NCI-H2196 (cell line): ENCODE data around the gene TCOF1.
"Not testable (repeated sequence)": the region's sequence is repeated elsewhere in the genome, so short reads cannot be mapped to it uniquely, and the experiment has no call there.

Source experiments
- DNase-seq: peaks from one replicate; lab custom pipeline; 2025; ENCODE audit not compliant: unreplicated experiment; lab: John Stamatoyannopoulos, UW

The TCOF1 gene

DNA sequence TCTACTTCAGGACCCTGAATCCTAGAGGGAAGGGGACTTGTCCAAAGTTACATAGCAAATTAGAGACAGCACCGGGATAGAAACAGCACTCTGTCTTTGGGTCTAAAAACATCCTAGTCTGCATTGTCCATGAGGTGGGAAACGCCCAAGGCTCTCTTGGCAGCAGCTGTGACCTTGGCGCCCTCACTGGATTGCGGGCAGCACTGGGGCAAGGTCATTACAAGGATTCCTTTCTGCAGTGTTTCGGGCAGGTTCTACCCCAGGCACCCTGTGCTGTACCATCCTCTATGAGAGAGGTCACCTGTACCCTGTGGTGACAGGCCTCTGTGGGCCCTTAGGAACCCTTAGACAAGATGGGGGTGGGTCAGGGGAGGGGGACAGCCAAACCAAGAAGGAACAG, 46.6 kb downstream of the TCOF1 start:
- no peak for DNase-seq

DNA sequence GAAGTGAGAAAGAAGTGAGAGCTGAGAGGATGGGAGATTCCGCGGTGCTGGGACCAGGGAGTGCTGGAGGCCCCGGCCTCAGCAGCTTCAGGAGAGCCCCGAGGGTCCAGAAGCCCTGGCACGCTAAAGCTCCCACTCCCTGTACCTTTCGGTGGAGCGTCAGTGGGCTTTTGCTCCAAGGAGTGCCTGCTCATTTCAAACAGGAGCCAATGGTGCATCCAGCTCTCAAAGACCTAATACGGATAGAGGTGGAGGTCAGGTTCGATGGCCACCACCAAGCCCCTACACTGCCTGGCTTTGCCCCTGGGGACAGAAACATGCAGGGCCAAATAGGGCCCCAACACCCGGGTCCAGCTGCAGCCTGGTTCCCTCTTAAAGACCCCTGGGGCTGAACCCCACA, 47.0 kb downstream of the TCOF1 start:
- no peak for DNase-seq

DNA sequence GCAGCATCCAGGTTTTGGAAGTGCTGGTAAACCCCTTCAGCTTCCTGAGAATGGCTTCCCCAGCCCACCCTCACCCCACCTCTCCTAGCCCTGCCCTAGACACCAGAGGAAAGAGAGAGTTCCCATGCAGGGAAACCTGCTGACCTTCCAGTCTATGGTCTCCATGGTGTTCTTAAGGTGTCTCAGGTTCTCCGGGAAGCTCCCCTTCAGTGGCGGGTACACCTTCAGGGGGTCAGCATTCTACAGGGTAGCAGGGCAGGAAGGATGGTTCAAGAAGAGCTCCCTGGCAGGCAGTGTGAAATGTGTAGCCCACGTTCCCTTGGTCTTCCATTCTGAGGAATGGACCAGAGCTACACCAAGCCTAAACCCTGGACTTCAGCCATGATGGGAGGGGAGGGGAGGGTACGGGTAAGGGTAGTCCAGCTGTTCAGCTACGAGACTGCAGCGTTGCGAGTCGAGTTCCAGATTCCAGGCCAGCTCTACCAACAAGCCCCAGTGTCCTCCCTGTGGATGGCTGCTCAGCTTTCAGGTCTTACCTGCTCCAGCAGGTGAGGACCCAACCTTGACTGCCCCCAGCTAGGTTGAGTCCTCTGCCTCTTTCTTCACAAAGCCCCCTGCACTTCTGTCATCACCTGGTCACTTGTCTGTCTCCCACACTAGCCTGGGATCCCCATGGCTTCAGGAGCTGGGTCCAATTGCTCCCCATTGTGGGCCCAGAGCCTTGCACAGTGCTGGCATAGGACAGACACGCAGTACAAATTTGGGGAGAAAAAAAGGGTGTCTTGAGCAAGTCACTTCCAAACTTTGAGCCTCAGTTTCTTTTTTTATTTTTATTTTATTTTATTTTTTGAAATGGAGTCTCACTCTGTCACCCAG, 47.7 kb downstream of the TCOF1 start:
- no peak for DNase-seq

DNA sequence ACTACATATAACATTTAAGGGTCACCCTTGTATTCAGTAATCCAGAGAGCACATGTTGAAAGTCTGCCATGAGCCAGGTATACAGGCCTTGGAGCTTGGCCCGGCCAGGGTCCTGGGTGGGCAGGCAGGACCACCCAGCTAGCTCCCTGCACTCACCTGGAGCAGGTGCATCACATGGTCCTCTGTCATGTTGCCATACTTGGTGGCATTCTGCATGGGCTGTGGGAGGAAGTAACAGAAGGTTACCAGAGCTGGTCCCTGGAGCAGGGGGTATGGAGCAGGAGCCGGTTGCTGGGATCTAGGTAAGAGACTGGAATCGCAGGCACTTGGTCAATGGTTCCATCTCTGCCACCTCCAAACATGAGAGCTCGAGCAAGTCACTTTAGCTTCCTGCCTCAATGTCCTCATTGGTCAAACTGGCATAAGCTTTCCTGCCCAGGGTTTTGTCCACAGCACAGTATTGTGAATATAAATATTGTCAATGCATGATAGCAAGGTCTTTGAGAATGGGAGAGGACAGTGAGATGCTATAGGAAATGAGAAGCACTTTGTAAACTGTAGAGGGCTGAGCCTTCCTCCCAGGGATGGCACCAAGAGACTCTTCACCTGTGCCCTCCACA, 48.7 kb downstream of the TCOF1 start:
- DNase-seq = no peak

DNA sequence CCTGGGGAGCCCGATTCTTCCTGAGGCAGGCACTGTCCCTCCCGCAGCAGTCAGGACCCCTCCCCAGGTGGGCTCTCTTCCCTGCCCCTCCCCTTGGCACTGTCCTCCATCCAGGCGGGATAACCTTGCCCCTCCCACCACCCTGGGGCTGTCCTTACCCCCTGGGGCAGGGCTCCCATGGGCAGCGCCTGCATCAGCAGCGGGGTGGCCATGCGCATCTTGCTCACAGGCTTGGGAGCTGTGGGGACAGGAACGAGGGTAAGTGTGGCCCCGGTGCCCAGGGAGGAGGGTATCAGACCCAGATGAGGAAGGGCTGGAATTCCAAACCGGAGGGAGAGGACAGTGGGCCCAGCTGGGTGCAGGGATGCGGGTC, 49.2 kb downstream of the TCOF1 start:
- DNase-seq = no peak

DNA sequence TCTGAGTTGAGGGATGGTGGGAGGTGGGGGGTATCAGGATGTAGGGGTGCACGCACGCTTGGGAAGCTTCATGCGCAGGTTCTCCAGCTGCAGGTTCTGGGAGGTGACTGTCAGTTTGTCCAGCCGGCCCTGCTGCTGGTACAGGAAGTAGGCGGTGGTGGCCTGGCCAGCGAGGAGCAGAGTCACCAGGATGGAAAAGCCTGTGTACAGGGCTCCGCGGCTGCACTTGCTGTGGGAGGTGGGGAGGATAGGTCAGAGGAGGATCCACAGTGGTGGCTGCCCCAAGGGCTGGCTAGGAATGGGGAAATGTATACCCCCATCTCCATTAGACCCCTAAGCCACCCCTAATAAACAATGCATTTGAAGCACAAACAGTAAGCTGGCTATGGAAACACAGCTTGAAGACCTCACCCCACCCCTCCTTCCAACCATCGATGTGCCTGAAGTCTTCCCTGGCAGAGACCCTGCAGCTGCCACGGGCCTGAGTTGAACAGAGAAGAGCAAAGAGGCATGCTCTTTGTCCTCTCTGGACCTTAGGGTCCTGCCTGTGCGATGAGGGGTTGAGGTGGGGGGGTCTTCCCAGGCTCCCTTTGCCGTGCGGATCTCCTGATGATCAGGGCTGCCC, 49.7 kb downstream of the TCOF1 start:
- no peak for DNase-seq

DNA sequence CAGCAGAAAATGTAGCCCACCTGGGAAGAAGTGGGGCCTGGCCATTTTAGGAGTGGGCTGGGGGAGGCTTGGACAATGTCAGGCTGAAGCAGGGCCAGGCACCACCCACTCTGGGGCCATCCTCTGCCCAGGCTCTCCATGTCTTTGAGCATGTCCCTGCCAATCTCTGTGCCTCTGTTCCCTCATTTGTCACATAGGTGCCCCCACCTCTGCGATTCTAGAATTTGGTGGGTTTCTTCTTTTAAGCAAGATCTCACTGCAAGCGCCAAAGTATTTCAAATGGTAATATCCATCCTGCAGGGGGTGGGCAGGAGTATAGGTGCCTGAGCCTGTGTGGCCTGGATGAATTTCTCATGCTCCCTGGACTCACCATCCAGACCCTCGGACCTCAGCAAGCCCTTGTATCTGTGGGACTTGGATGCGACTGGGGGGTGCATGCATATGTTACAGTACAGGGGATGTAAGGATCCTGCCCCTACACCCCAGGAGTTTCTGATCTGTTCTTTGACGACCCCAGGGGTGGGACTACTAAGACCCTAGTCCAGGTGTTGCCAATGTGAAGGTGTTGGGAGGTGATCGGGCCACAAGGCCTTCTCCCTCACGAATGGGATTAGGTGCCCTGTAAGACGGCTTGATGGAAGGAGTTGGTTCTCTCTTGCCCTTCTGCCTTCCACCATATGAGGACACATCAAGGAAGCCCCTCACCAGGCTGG, 50.9 kb downstream of the TCOF1 start:
- DNase-seq = no peak

DNA sequence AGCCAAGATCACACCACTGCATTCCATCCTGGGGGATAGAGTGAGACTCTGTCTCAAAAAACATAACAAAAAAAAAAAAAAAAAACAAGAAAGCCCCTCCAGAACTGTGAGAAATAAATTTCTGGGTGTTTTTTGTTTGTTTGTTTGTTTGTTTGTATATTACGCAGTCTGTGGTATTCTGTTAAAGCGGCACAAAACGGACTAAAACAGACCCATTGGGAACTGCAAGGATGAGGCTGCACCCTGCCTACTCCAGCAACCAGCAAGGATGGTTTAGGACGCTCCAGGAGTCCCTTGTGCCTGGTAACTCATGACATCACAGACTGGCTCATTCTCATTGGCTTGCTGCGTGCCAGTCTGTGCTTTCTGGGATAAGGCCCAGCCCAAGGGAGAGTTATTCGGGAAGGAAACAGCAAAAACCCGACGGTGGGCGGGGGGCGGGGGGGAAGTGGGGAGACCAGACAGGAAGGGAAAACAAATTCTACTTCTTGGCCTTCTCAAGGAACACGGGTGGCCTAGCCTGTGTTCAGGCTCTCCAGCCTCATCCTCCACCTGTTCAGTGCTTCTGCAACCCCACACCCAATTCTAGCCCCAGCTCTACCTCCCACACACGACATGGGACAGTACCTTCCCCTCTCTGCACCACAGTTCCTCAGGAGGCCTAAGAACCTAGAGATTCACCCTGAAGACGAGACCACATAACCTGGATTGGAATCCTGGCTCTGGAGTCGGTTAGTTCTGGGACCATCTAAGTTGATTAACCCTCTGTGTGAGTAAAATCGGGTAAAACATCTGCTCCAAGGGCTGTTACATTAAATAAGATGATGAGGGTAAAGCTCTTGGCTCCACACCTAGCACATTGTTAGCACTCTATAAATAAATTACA, 52.4 kb downstream of the TCOF1 start:
- peak; percentile 85 for DNase-seq

DNA sequence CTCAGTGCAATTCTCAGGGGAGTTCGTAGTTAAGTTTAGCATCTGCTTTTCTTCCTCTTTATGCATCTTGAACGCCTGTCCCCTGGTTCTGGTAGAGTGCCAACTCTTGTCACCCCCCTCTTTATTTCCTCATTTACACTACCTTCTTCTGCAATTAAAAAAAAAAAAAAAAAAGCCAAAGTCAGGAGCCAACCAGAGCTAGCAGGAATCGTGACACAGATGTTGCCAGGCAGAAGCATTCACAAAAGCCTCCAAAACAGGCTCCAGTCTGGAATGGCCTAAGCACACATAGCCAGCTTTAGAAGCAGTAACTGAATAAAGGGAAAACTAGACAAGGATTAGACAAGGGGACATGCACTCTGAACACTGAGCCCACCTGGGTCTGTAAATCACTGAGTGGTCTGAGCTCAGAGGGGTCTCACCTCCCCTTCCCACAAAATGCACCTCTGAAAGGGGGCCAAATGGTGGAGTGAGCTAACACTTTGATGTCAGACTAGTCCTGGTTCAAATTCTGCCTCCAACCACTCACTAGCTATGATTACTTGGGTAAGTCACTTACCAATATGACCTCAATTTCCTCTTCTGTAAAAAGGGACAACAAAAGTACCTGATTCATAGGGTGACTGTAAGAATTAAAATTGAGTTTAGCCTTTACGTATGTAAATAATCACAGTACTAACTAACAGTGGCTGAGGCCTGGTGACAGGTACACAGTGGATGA, 53.2 kb downstream of the TCOF1 start:
- peak; percentile 70 for DNase-seq

DNA sequence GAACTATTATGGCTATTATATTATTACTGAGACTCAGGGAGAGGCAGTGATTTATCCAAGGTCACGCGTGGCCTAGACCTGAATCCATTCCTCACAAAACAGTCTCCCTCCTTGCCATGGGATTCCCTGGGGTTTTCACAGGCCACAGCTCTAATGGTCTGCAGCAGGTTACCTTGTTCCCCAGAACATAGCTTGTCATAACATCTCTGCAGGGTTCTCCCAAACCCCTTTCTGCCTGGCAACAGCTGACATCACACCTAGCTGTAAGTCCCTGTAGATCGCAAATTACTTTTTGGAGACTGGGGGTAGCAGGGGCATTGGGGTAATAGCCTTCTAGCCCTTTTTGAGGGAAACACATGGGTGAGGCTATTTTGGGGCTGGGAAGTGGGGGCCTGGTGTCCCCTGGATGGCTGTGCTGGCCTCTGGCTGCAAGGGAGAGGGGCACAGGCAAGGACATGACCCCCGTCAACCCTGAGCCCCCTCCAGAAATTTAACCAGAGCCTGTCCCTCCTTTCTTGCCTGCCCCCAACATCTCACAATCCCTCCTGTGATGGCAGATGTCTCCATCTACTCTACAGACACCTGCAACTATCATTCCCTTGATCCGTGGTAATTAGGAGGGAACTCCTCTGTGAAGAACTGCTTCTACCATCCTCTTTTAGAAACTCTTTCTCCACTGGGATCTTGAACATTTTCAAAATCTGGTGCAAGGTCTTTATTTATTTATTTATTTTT, 53.9 kb downstream of the TCOF1 start:
- peak; percentile 50 for DNase-seq

DNA sequence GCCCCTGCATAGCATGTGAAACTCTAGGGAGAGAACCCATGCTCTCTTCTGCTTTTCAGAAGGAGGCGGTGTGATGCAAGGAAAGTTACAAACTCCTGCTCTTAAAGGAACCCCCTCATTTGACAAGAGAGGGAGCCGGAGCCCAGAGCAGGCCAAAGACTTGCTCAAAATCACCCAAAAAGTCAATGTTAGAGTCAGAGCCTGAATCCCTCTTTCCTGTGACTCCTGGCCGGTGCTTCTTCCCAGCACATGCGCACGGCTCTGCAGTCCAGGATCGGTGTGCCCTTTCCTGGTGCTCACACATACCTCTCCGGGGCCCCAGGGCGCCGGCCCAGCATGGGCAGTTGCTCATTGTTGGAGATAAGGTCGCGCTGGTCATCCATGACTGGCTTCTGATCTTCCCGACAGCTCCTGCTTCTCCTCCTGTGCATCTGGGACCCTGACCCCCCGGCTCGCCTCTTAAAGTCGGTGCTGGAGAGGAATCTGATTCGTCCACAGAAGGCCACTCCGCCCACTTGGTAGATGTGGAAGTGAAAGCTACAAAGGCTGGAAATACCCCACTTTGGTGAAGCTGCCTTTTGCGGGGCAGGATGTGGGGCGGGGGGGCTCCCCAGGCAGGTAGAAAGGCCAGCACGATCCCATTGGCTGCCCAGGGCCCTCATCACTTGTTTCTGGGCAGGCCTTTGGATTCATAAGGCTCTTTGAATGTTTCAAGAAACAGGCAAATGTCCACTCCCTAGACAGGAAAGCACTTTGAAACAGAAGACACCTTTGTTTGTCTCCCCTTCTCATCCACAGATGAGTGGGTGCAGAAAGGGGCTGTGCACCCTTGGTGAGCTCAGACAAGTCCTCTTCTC, 55.0 kb downstream of the TCOF1 start, which contains the start of gene CD74:
Gene CD74 (minus strand): TSS at position 592 of the 857 bp plus-strand sequence. CDS start 161 bp downstream, at position 431.
- DNase-seq = peak; percentile 73

DNA sequence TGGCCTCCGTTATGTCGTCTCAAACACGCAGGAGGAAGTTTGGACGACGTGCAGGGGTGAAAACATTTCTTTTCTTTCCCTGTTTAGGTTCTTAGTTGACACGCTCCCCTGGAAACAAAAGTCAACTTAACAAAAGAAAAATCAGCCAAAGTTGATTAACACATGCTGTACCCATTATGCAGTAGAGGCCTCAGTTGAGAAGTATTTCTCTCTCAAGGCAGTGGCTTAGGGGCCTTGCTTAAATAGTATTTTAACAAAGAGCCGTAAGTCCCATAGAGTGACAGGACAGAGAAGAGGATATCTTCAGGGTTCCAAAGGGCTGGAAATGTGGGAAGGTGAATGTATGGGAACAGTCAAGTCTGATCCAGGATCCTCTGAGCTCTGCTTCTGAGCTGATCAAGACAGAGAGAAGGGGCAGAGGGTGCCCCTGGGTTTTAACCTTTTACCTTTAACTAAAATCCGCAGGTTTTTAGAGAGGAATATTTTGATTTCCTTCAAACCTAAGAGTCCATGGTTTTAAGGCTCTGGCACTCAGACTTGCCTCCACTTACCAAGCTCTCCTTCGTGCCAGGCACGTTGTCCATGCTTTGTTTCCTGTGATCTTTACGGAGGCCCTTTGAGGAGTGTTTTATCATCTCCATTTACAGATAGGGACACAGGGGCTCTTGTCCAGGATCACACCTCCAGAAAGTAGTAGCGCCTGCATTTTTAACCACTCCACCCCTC, 55.8 kb downstream of the TCOF1 start:
- DNase-seq = no peak

DNA sequence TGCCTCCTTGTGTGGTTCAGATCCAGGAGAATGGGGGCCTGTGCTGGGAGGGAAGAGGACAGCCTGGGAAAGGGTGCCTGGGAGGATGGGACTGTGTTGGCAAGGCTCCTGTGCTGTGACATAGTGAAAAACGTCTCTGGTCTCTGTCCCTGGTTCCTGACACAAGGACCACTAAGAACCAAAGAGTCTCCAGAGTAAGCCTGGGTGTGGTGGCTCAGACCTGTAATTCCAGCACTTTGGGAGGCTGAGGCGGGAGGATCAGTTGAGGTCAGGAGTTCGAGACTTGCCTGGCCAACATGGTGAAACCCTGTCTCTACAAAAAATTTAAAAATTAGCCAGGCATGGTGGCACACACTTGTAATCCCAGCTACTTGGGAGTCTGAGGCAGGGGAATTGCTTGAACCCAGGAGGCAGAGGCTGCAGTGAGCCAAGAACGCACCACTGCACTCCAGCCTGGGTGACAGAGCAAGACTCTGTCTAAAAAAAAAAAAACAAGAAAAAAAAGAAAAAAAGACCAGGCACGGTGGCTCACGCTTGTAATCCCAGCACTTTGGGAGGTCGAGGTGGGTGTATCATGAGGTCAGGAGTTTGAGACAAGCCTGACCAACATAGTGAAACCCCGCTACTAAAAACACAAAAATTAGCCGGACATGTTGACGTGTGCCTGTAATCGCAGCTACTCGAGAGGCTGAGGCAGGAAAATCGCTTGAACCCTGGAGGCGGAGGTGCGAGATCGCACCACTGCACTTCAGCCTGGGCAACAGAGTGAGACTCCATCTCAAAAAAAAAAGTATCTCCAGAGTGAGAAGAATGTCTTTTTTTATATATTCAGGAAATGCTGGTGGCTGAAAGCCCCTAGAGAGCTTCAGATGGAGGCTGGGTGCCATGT, 56.6 kb downstream of the TCOF1 start:
- DNase-seq = not testable (repeated sequence)

DNA sequence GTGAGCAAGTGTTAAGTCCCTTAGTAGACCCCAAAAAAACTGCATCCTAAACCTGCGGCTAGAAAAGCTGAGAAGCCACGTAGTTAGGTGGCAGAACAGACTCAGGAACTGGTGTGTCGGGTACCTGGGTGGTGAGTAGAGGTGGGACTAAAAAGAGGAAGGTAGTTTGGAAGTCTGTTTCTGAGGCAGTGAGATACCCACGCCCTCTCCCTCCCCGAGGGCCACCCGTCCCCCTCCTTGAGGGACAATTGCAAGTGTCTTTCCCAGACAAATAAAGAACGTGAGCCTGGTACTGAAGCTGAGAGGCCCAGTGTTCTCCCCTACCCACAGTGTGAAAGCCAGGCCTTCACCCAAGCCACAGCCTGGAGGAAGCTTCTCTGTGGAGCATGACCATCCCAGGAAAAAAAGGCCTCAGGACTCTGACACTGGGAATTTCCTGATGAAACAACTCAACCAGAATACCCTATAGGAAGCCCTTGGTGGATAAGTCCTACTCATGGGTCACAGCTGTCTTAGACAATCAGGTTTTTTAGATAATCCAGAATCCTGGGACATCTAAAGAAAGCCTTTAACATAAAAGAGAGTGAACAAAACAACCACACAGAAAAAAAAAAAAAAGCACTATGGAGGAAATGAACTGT, 62.3 kb downstream of the TCOF1 start:
- DNase-seq = no peak

DNA sequence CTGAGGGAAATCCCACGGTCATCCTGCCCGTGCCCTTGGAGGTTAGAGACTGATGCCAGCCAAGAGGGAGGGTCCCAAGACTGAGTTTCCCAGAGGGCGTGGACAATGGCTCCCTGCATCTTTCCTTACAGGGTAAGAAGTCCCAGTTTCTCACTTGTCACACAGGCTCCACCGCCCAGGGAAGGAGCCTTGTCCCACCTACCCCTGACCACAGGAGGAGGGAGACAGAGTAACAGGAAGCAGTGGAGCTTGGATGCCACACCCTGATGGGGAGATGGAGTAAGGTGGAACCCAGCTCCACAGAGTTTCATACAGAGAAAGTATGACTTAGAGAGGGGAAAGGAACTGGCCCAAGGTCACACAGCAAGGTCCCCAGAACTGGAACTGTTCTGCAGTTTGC, 64.6 kb downstream of the TCOF1 start:
- DNase-seq = no peak

DNA sequence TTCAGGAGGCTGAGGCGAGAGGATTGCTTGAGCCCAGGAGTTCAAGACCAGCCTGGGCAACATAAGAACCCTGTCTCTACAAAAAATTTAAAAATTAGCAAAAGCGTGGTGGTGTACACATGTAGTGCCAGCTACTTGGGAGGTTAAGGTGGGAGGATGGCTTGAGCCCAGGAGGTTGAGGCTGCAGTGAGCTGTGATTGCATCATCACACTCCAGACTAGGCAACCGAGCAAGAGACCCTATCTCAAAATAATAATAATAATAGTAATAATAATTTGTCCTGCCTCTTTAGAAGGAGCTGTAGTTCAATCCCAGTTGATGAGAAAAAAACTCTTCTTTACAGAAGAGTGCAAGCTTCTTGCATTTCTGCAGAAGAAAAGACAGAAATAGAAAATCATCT, 65.3 kb downstream of the TCOF1 start:
- no peak for DNase-seq
